H1 (cell line): ENCODE measurements around the gene NAPA. TPM values are rescaled to one million over a fixed set of nuclear protein-coding genes. Genes with fewer than 3 reads are reported as not detected.

Experiments
- CTCF ChIA-PET: fragments of 300-600 bp; sonication (Branson Sonifier 250); formaldehyde crosslinking; loops from one replicate; lab custom pipeline; 2021; ENCODE audit not compliant: partially characterized antibody; lab: Charles Lee
- POLR2A ChIA-PET: fragments of 300-600 bp; sonication (Branson Sonifier 250); formaldehyde crosslinking; loops from one replicate; lab custom pipeline; 2021; ENCODE audit warnings: inconsistent platforms; ENCODE audit not compliant: partially characterized antibody; lab: Charles Lee
- DNase-seq, 2 experiments: peaks; one replicate each; pipeline versions ENCODE4 v3.0.0 to v3.0.0-alpha.2; 2010 to 2022; ENCODE audit warnings: low spot score in 2 of 2, low read depth in 1 of 2, mixed read lengths in 1 of 2
- FAIRE-seq: peaks from 2 replicates; lab custom pipeline; 2011; peaks lifted over from hg19 to GRCh38; lab: Jason Lieb, UNC
- H2AFZ ChIP-seq: 2 replicates; pipeline ENCODE4 v1.8.1; 2012; ENCODE audit warnings: low read length, inconsistent platforms
- H2AK5ac ChIP-seq: 2 replicates; pipeline ENCODE4 v1.6.1; 2013; ENCODE audit warnings: low read depth, low read length
- H2BK120ac ChIP-seq: replicated peaks from 2 replicates; pipeline ENCODE3; 2013; ENCODE audit warnings: low read depth, low read length, inconsistent platforms
- H2BK12ac ChIP-seq: 2 replicates; pipeline ENCODE4 v1.6.1; 2013; ENCODE audit warnings: low read depth, low read length
- H2BK15ac ChIP-seq: 2 replicates; pipeline ENCODE4 v1.6.1; 2013; ENCODE audit warnings: low read length
- H2BK20ac ChIP-seq: 2 replicates; pipeline ENCODE4 v1.6.1; 2013; ENCODE audit warnings: low read length
- H2BK5ac ChIP-seq: 2 replicates; pipeline ENCODE4 v1.6.1; 2013; ENCODE audit warnings: low read depth, low read length
- H3K14ac ChIP-seq: 2 replicates; pipeline ENCODE4 v1.6.1; 2013; ENCODE audit warnings: inconsistent platforms; ENCODE audit not compliant: insufficient read length
- H3K18ac ChIP-seq: 2 replicates; pipeline ENCODE4 v1.6.1; 2013; ENCODE audit warnings: low read length; ENCODE audit errors: extremely low read depth
- H3K23ac ChIP-seq: 2 replicates; pipeline ENCODE4 v1.6.1; 2013; ENCODE audit warnings: inconsistent platforms; ENCODE audit not compliant: insufficient read length
- H3K23me2 ChIP-seq: 2 replicates; pipeline ENCODE4 v1.6.1; 2013; ENCODE audit warnings: low read depth, low read length
- H3K27ac ChIP-seq: 2 replicates; pipeline ENCODE4 v1.6.1; 2011; ENCODE audit warnings: low read depth, low read length, inconsistent platforms
- H3K27me3 ChIP-seq, 4 experiments: replicated peaks in 1 of 4; 1 replicate in 1 of 4; 2 replicates in 3 of 4; pipeline versions ENCODE4 v1.6.1 to v1.8.1; 2011 to 2013; ENCODE audit warnings: low read length in 3 of 4, mild to moderate bottlenecking in 3 of 4, inconsistent platforms in 2 of 4, mixed read lengths in 2 of 4, moderate library complexity in 1 of 4; ENCODE audit not compliant: control insufficient read depth in 3 of 4, insufficient read depth in 3 of 4; ENCODE audit errors: extremely low read depth in 1 of 4
- H3K36me3 ChIP-seq, 4 experiments: 2 replicates each; pipeline versions ENCODE4 v1.6.1 to v1.8.1; 2011 to 2013; ENCODE audit warnings: mild to moderate bottlenecking in 4 of 4, low read length in 3 of 4, moderate library complexity in 2 of 4, control low read depth in 1 of 4, inconsistent platforms in 1 of 4; ENCODE audit not compliant: insufficient read depth in 4 of 4, control insufficient read depth in 2 of 4
- H3K4ac ChIP-seq: replicated peaks from 2 replicates; pipeline ENCODE3; 2013; ENCODE audit warnings: low read length, low read depth, mixed read lengths, inconsistent platforms; ENCODE audit not compliant: insufficient read length
- H3K4me1 ChIP-seq, 4 experiments: replicated peaks in 1 of 4; 1 replicate in 1 of 4; 2 replicates in 3 of 4; pipeline versions ENCODE4 v1.6.1 to v1.8.1; 2011 to 2013; ENCODE audit warnings: low read length in 3 of 4, inconsistent platforms in 2 of 4, mixed read lengths in 1 of 4; ENCODE audit not compliant: insufficient read depth in 4 of 4, control insufficient read depth in 3 of 4
- H3K4me2 ChIP-seq, 2 experiments: 2 replicates each; pipeline versions ENCODE4 v1.6.1 to v1.8.1; 2011 to 2013; ENCODE audit warnings: low read depth in 2 of 2, low read length in 2 of 2, control low read depth in 1 of 2, inconsistent platforms in 1 of 2, mild to moderate bottlenecking in 1 of 2; ENCODE audit not compliant: insufficient read depth in 1 of 2
- H3K4me3 ChIP-seq, 4 experiments: fragments of 200-600, 300-600 bp in 1 of 4; sonication (generic), shearing (Covaris generic), sonication (Bioruptor Twin) in 1 of 4; 2 replicates each; pipeline versions ENCODE4 v1.5.1 to v1.8.1; 2011 to 2016; ENCODE audit warnings: low read length in 4 of 4, low read depth in 3 of 4, control low read depth in 2 of 4, inconsistent platforms in 2 of 4, mild to moderate bottlenecking in 2 of 4, mixed read lengths in 1 of 4, moderate library complexity in 1 of 4; ENCODE audit not compliant: insufficient read depth in 2 of 4; ENCODE audit errors: extremely low read depth in 1 of 4
- H3K56ac ChIP-seq: replicated peaks from 2 replicates; pipeline ENCODE3; 2013; ENCODE audit warnings: low read depth, mild to moderate bottlenecking, mixed read lengths, low read length, inconsistent platforms; ENCODE audit not compliant: insufficient read length
- H3K79me1 ChIP-seq: 2 replicates; pipeline ENCODE4 v1.6.1; 2013; ENCODE audit warnings: low read depth, low read length, control low read depth
- H3K79me2 ChIP-seq, 2 experiments: 2 replicates each; pipeline versions ENCODE4 v1.6.1 to v1.8.1; 2012 to 2013; ENCODE audit warnings: low read length in 2 of 2, mild to moderate bottlenecking in 2 of 2, inconsistent platforms in 1 of 2; ENCODE audit not compliant: insufficient read depth in 2 of 2, control insufficient read depth in 1 of 2
- H3K9ac ChIP-seq, 4 experiments: replicated peaks in 1 of 4; 1 replicate in 1 of 4; 2 replicates in 3 of 4; pipeline versions ENCODE4 v1.6.1 to v1.8.1; 2011 to 2013; ENCODE audit warnings: low read depth in 3 of 4, low read length in 3 of 4, control low read depth in 2 of 4, mild to moderate bottlenecking in 2 of 4, moderate library complexity in 2 of 4, inconsistent platforms in 1 of 4; ENCODE audit errors: extremely low read depth in 1 of 4
- H3K9me3 ChIP-seq, 2 experiments: 2 replicates each; pipeline versions ENCODE4 v1.6.1 to v1.8.1; 2012 to 2013; ENCODE audit warnings: mild to moderate bottlenecking in 2 of 2, moderate library complexity in 2 of 2, control low read depth in 1 of 2, inconsistent platforms in 1 of 2, low read depth in 1 of 2, low read length in 1 of 2, mixed read lengths in 1 of 2; ENCODE audit not compliant: insufficient read depth in 2 of 2
- H4K20me1 ChIP-seq, 2 experiments: replicated peaks in 1 of 2; 2 replicates each; pipeline versions ENCODE3 to v1.8.1; 2011 to 2013; ENCODE audit warnings: inconsistent platforms in 2 of 2, low read length in 2 of 2, mild to moderate bottlenecking in 1 of 2; ENCODE audit not compliant: insufficient read depth in 2 of 2, control insufficient read depth in 1 of 2
- H4K5ac ChIP-seq: 2 replicates; pipeline ENCODE4 v1.6.1; 2013; ENCODE audit warnings: low read length, low read depth, mixed read lengths, inconsistent platforms; ENCODE audit not compliant: insufficient read length
- H4K8ac ChIP-seq: 2 replicates; pipeline ENCODE4 v1.8.0; 2013; ENCODE audit warnings: mild to moderate bottlenecking, moderate library complexity, low read length, inconsistent platforms; ENCODE audit not compliant: insufficient read depth; ENCODE audit errors: extremely low read depth
- H4K91ac ChIP-seq: replicated peaks from 2 replicates; pipeline ENCODE3; 2013; ENCODE audit warnings: low read length, mixed read lengths, inconsistent platforms; ENCODE audit not compliant: insufficient read length
- ATF2 ChIP-seq: IDR thresholded peaks from 2 replicates; pipeline ENCODE4 v1.6.1; 2012; ENCODE audit warnings: low read length, inconsistent platforms
- CTBP2 ChIP-seq: IDR thresholded peaks from 2 replicates; pipeline ENCODE4 v1.7.0; 2011; ENCODE audit warnings: borderline replicate concordance, mild to moderate bottlenecking, moderate library complexity, mixed read lengths, low read length; ENCODE audit not compliant: insufficient read depth, insufficient read length
- E2F6 ChIP-seq: IDR thresholded peaks from 2 replicates; pipeline ENCODE4 v1.6.1; 2012; ENCODE audit warnings: inconsistent platforms
- HDAC6 ChIP-seq: IDR thresholded peaks from one replicate; pipeline ENCODE4 v1.7.1; 2012; ENCODE audit warnings: low read depth, mild to moderate bottlenecking, inconsistent platforms, low read length, moderate library complexity
- JUND ChIP-seq: IDR thresholded peaks from 2 replicates; pipeline ENCODE4 v1.6.1; 2011; ENCODE audit warnings: mild to moderate bottlenecking, improper control_type of control experiment, low read length
- NRF1 ChIP-seq: IDR thresholded peaks from 2 replicates; pipeline ENCODE4 v1.6.1; 2011; ENCODE audit warnings: mild to moderate bottlenecking, low read depth, low read length, improper control_type of control experiment
- TAF7 ChIP-seq: optimal IDR thresholded peaks from 2 replicates; pipeline ENCODE3; 2011; ENCODE audit warnings: low read depth, mild to moderate bottlenecking, inconsistent platforms, low read length, moderate library complexity, borderline replicate concordance
- WGBS, 2 experiments: shearing (Covaris generic) in 1 of 2; methylation state at CpG; one replicate each; pipeline versions ENCODE4 v1.1.6 to v1.1.7; 2013 to 2015; ENCODE audit warnings: low lambda C conversion rate in 2 of 2, mixed read lengths in 2 of 2, inconsistent platforms in 1 of 2, low coverage in 1 of 2, missing lambda C conversion rate in 1 of 2; ENCODE audit not compliant: insufficient replicate concordance in 2 of 2, insufficient coverage in 1 of 2, insufficient read length in 1 of 2; ENCODE audit errors: extremely low coverage in 1 of 2, missing lambda C conversion rate in 1 of 2; 5-methylcytosine and 5-hydroxymethylcytosine counted together
- polyA plus RNA-seq, 7 experiments: library from polyadenylated mRNA; depleted of rRNA in 3 of 7; stranded (reverse) in 5 of 7; unstranded in 2 of 7; fragments of >200 nt in 5 of 7; fragments of 200-250 nt in 2 of 7; gene quantifications; 1 replicate in 5 of 7; 2 replicates in 1 of 7; 4 replicates in 1 of 7; pipeline versions ENCODE4 v1.2.1 to v1.2.3, GENCODE V29; 2011 to 2013; ENCODE audit warnings: missing spikeins in 2 of 7, mixed read lengths in 2 of 7
- total RNA-seq: library from RNA; stranded (reverse); fragmentation: NEBNext Ultra II Directional; extraction: Animal tissue kit (Norgen Biotek cat#: 25700); gene quantifications from 2 replicates; pipeline ENCODE4 v1.2.1, GENCODE V29; 2021

NAPA gene
- total and polyA plus RNA-seq, 2 of the 8 experiments (the other 6 are each of a cell fraction or from before 2014, with no cell fraction given), result 58.5 to 78.2 TPM

GRCh38 chr19:47485210-47485609 is 29.7 kb downstream of the NAPA start:
- Histone ChIP-seq H3K9ac (no peak overlapping the region), H2BK15ac (no peak overlapping the region), H3K4me3 (no peak overlapping the region), H2BK120ac (no peak overlapping the region), H3K14ac (no peak overlapping the region), H2BK5ac (no peak overlapping the region), H3K4me1 (peaks cover 0 to 3% (median 0%) of the 10 kb centered on the region in 4 experiments; a peak in 1 of 7 replicates), H3K79me1 (no peaks in the 10 kb centered on the region), H4K20me1 (peaks cover 0 to 6% of the 10 kb centered on the region in 2 experiments), H4K91ac (no peak overlapping the region), H4K8ac (no peak overlapping the region), H3K23me2 (peaks cover 10% of the 10 kb centered on the region; the same call in 1 of the 2 replicates), H3K23ac (no peak overlapping the region), H3K79me2 (no peaks in the 10 kb centered on the region), H3K36me3 (peaks cover 3 to 8% (median 3%) of the 10 kb centered on the region in 4 experiments; a peak in 4 of 8 replicates), H2AFZ (no peak overlapping the region), H3K18ac (no peak overlapping the region), H3K4me2 (no peak overlapping the region; a peak in 1 of 4 replicates), H4K5ac (no peak overlapping the region), H3K9me3 (no peaks in the 10 kb centered on the region), H3K27me3 (no peaks in the 10 kb centered on the region), H3K4ac (no peak overlapping the region)
- 95% methylated on average over 6 of the region's 6 CpGs; no CpG with 5 or more reads in 1 of the 2 experiments for WGBS, 2 experiments
- ChIA-PET CTCF (interaction anchor here (1.3 to 6.3 kb wide), 6 partner anchors 10 to 214 kb away, joined by 3 to 32 read pairs (median 10); no protein-coding TSS in a partner anchor), POLR2A (interaction anchor here (1.5 to 5.0 kb wide), 5 partner anchors 12 to 222 kb away, joined by 5 to 55 read pairs (median 6); no protein-coding TSS in a partner anchor)
- no peak for FAIRE-seq
- TF ChIP-seq E2F6 (no peak), JUND (no peak), ATF2 (no peak), CTBP2 (no peak), TAF7 (no peak), NRF1 (no peak), HDAC6 (no peak)
- TF ChIP-seq, all 59 proteins: peak for 0
- no peak overlapping the region for H2BK20ac ChIP-seq
- H3K27ac ChIP-seq, result no peak overlapping the region
- no peak overlapping the region for H2AK5ac ChIP-seq
- no peak overlapping the region for H3K56ac ChIP-seq
- no peak overlapping the region for H2BK12ac ChIP-seq
- no peak for DNase-seq
